ENCODE results near the gene PAMR1. TPM values are rescaled to one million over a fixed set of nuclear protein-coding genes. Genes with fewer than 3 reads are reported as not detected.

PAMR1 gene
- polyA plus RNA-seq, 2 of the 4 experiments (the other 2 are of a cell fraction), result not detected

DNA sequence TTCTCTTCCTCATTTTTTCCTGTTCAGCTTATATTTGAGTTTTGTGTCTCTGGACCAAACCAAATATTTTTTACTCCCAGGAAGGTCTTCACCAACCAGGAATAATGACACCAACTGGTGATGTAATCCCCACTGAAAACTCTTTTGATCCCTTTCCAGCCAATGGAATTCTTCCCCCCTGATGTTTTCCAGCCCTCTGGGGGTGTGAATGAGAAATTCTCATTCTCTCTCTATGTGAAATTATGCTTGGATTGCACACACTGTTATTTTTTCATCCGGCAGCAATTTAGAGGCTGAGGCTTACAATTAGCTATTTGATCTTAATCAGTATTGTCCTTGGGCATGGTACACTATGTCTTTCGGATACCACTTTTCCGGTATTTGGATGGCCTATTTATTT, 66.6 kb downstream of the PAMR1 start:
- DNase-seq (ENCODE audit: low read depth in 1 of 2, low spot score in 1 of 2), result no peak
- no peak for TF ChIP-seq SREBF2 (IDR thresholded peaks at IDR 0.05)
- no peak for TF ChIP-seq MYC (IDR thresholded peaks at IDR 0.05; ENCODE audit: borderline replicate concordance, low read length)
- TF ChIP-seq POLR2AphosphoS2 (conservative IDR thresholded peaks at IDR 0.05; ENCODE audit: low read length), result no peak
- no peak for TF ChIP-seq RFX5 (IDR thresholded peaks at IDR 0.05)
- no peak for TF ChIP-seq ZC3H11A (IDR thresholded peaks at IDR 0.05)
- no peak for TF ChIP-seq ELK1 (IDR thresholded peaks at IDR 0.05; ENCODE audit: low read depth, low read length)
- no peak for TF ChIP-seq EHF (CRISPR knock-in tag; IDR thresholded peaks at IDR 0.05)
- TF ChIP-seq HDAC2 (IDR thresholded peaks at IDR 0.05), result no peak
- no peak for TF ChIP-seq HMGXB4 (CRISPR knock-in tag; IDR thresholded peaks at IDR 0.05; ENCODE audit: borderline replicate concordance)
- no peak for TF ChIP-seq E2F6 (IDR thresholded peaks at IDR 0.05; ENCODE audit: borderline replicate concordance, low read depth)
- no peak for TF ChIP-seq ZSCAN20 (CRISPR knock-in tag; IDR thresholded peaks at IDR 0.05)
- no peak for TF ChIP-seq ZNF302 (CRISPR knock-in tag; IDR thresholded peaks at IDR 0.05)
- no peak for TF ChIP-seq PBX3 (IDR thresholded peaks at IDR 0.05)
- no peak for TF ChIP-seq FOXS1 (CRISPR knock-in tag; IDR thresholded peaks at IDR 0.05)
- Histone ChIP-seq H3K4me2 (no peak overlapping the region), H3K27ac (no peak overlapping the region), H3K4me1 (no peaks in the 10 kb centered on the region), H3K4me3 (no peak overlapping the region), H3K9me3 (no peaks in the 10 kb centered on the region)
- ATAC-seq, result no peak
- CTCF ChIA-PET, result interaction anchor here (1.1 to 2.8 kb wide), 4 partner anchors 8 to 873 kb away, joined by 3 to 12 read pairs (median 4); no protein-coding TSS in a partner anchor
- POLR2A ChIA-PET, result no interaction called here
- FAIRE-seq, result no peak
- 72% methylated on average over 3 of the region's 3 CpGs for WGBS (ENCODE audit: missing lambda C conversion rate)

- ChIA-PET CTCF (interaction anchor here (1.5 kb wide), 1 partner anchor 9 kb away, joined by 4 read pairs; no protein-coding TSS in a partner anchor), POLR2A (no interaction called here)
- ATAC-seq (no peak), DNase-seq (ENCODE audit: low read depth in 1 of 2, low spot score in 1 of 2) (no peak), FAIRE-seq (no peak)
- no peak for TF ChIP-seq GATA3 (IDR thresholded peaks at IDR 0.05; ENCODE audit: borderline replicate concordance)
- no peak for TF ChIP-seq NFE2L2 (conservative IDR thresholded peaks at IDR 0.05; ENCODE audit: low read length)
- no peak for TF ChIP-seq FOSL2 (IDR thresholded peaks at IDR 0.05)
- no peak for TF ChIP-seq FOSL2 (CRISPR knock-in tag; IDR thresholded peaks at IDR 0.05)
- TF ChIP-seq JUNB (IDR thresholded peaks at IDR 0.05), result no peak
- no peak for TF ChIP-seq CHD2 (IDR thresholded peaks at IDR 0.05; ENCODE audit: low read length, partially characterized antibody)
- TF ChIP-seq JUN (IDR thresholded peaks at IDR 0.05), result no peak
- TF ChIP-seq FOSB (CRISPR knock-in tag; IDR thresholded peaks at IDR 0.05), result no peak
- TF ChIP-seq MAX (IDR thresholded peaks at IDR 0.05), result no peak
- no peak for TF ChIP-seq NR3C1 (IDR thresholded peaks at IDR 0.05)
- no peak for TF ChIP-seq EP300 (IDR thresholded peaks at IDR 0.05)
- TF ChIP-seq REST (IDR thresholded peaks at IDR 0.05), result no peak
- no peak for TF ChIP-seq SMC3 (IDR thresholded peaks at IDR 0.05)
- H3K27ac ChIP-seq, result no peak overlapping the region
- H3K4me2 ChIP-seq, result no peak overlapping the region
- no peaks in the 10 kb centered on the region for H3K4me1 ChIP-seq
- no peaks in the 10 kb centered on the region for H3K9me3 ChIP-seq
- 0% methylated on average over 1 of the region's 1 CpG for WGBS (ENCODE audit: missing lambda C conversion rate)
- H3K4me3 ChIP-seq, result no peak overlapping the region
These were observed 71.1 kb downstream of the PAMR1 start for GRCh38 chr11:35454362-35454761.

All from A549 (cell line).